ENCODE results near the gene EOLA1.

- TF ChIP-seq CTCF (IDR thresholded peaks at IDR 0.05) (no peak), POLR2A (IDR thresholded peaks at IDR 0.05; ENCODE audit: low read depth) (no peak)
Measured at GRCh38 chrX:149570668-149571067, 29.9 kb downstream of the EOLA1 start.
